Epidermal melanocyte (primary cell): ENCODE measurements around the gene TMC5.

ENCODE experiments used
- DNase-seq: peaks from one replicate; pipeline ENCODE4 v3.0.0; 2011; ENCODE audit warnings: low spot score; ENCODE audit not compliant: insufficient read length

Gene TMC5

GRCh38 chr16:19506965-19507364, 89.3 kb downstream of the TMC5 start:
- no peak for DNase-seq

GRCh38 chr16:19507867-19508266, 90.2 kb downstream of the TMC5 start:
- DNase-seq = no peak

- no peak for DNase-seq
Observed at GRCh38 chr16:19512297-19512696, 94.6 kb downstream of the TMC5 start.

GRCh38 chr16:19513377-19514053, 95.8 kb downstream of the TMC5 start:
- no peak for DNase-seq

GRCh38 chr16:19515757-19516156, 98.1 kb downstream of the TMC5 start:
- no peak for DNase-seq

GRCh38 chr16:19517424-19518089, 99.9 kb downstream of the TMC5 start:
- no peak for DNase-seq

GRCh38 chr16:19518388-19518787, 100.7 kb downstream of the TMC5 start:
- DNase-seq = no peak

GRCh38 chr16:19520861-19521331, 103.2 kb downstream of the TMC5 start:
- DNase-seq = no peak

GRCh38 chr16:19521471-19522396, 104.1 kb downstream of the TMC5 start, which contains the start of gene GDE1:
Gene GDE1, minus strand, starts transcription at chr16:19522098. Its CDS starts 134 bp downstream, at chr16:19521964.
- DNase-seq = peak; percentile 90

- no peak for DNase-seq
Observed at GRCh38 chr16:19522397-19522732, 104.7 kb downstream of the TMC5 start.

- no peak for DNase-seq
Observed at GRCh38 chr16:19522760-19523159, 105.1 kb downstream of the TMC5 start.

GRCh38 chr16:19523184-19523558, 105.5 kb downstream of the TMC5 start:
- DNase-seq = no peak

GRCh38 chr16:19523559-19524355, 106.1 kb downstream of the TMC5 start, which contains the start of gene CCP110:
Gene CCP110, plus strand, starts transcription at chr16:19523942. Its CDS starts 3,940 bp downstream, at chr16:19527882.
- DNase-seq = peak; percentile 87

- no peak for DNase-seq
Observed at GRCh38 chr16:19524356-19524615, 106.6 kb downstream of the TMC5 start.

- no peak for DNase-seq
Observed at GRCh38 chr16:19524616-19525384, 107.1 kb downstream of the TMC5 start.

- DNase-seq = no peak
Observed at GRCh38 chr16:19525385-19525723, 107.7 kb downstream of the TMC5 start.

- DNase-seq = no peak
Observed at GRCh38 chr16:19527161-19527560, 109.5 kb downstream of the TMC5 start.

GRCh38 chr16:19528666-19529065, 111.0 kb downstream of the TMC5 start:
- DNase-seq = no peak

- no peak for DNase-seq
Observed at GRCh38 chr16:19532601-19533000, 114.9 kb downstream of the TMC5 start.

GRCh38 chr16:19540241-19540970, 122.7 kb downstream of the TMC5 start:
- no peak for DNase-seq
